Measurements from ENCODE around the gene NFATC2.
A peak's percentile ranks its signal among the peaks of the same experiment; 100 is the strongest.

NFATC2 gene

DNA sequence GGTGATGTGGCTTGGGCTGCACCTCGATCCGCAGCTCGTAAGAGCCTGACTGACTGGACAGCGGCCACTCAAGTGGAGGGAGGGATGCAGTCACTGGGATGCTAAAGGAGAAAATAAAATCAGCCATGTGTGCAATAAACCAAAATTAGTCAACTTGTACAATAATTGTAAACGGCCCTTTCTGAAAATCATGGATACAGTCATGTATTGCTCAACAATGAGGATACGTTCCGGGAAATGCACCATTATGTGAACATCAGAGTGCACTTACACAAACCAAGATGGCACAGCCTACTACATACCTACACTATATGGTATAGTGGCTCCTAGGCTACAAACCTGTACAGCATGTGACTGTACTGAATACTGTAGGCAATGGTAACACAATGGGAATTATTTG is 25.7 kb downstream of the NFATC2 start:
- DNase-seq (ENCODE audit: low read depth in 1 of 2, low spot score in 1 of 2): no peak

DNA sequence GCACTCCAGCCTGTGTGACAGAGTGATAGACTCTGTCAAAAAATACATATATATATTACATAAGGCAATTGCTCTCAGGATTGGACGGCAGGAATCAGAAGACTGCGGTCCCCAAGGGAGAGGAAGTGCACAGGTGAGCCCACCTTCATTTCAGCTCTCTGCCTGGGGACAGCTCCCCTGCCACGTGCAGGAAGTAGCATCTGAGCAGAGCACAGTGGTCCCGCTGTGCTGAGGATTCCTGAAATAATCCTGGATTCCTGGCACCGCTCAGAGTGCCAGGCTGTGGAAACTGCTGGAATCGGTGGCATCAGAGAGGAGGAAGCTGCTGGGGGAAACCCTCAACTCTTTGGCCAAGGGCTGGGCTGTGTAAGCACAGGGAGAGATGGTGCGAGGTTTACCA is 27.7 kb downstream of the NFATC2 start:
- no peak for DNase-seq (ENCODE audit: low read depth in 1 of 2, low spot score in 1 of 2)

DNA sequence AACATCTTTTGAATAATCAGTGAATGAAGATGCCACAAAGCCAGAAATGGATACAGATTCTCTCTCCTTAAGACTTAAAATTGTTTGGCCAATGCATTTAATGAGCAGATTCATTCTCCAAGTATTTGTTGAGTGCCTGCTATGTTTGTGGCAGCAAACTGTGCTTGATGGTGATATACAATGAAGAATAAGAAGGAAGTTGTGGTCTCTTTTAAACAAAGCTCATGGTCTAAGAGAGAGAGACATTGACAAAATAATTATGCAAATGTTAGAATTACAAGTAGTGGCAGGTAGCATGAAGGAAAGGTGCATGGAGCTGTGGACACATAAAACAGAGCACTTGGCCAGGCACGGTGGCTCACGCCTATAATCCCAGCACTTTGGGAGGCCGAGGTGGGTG is 28.3 kb downstream of the NFATC2 start:
- no peak for DNase-seq (ENCODE audit: low read depth in 1 of 2, low spot score in 1 of 2)

DNA sequence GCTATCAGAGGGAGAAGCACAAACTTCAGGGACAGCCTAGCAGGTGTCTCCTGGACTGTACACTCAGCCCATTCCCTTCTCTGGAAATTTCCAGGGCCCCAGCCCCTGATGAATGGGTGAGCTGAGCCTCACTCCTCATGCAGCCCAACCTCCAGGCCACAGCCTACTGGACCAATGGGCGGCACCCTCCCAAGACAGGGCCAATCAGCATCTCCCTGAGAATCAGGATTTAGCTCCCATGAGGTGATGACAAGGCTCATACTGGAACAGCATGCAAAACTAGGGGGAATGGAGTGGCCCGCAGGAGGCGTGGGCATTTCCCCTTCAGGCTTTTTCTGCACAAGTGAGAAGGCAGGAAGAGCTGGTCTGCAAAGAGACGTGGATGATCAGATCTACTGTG is 29.0 kb downstream of the NFATC2 start:
- DNase-seq (ENCODE audit: low read depth in 1 of 2, low spot score in 1 of 2): no peak

DNA sequence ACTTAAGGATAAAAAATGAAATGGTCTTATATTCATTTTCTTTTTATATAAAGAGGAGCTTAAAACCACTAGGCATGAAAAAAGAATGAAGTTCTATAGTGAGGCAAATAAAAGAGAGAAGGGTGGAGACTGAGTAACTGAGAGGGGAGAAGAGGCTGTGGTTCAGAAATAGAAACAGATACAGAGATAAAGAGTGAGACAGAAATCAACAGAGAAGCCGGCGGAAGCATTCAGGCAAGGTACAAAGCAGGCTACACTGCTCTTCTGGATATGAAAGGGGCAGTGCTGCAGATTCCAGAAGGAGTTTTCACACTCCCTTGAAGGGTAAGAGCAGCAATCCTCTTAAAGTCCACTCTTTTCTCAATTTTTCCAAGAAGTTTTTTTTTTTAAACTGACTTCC is 29.9 kb downstream of the NFATC2 start:
- no peak for DNase-seq (ENCODE audit: low read depth in 1 of 2, low spot score in 1 of 2)

DNA sequence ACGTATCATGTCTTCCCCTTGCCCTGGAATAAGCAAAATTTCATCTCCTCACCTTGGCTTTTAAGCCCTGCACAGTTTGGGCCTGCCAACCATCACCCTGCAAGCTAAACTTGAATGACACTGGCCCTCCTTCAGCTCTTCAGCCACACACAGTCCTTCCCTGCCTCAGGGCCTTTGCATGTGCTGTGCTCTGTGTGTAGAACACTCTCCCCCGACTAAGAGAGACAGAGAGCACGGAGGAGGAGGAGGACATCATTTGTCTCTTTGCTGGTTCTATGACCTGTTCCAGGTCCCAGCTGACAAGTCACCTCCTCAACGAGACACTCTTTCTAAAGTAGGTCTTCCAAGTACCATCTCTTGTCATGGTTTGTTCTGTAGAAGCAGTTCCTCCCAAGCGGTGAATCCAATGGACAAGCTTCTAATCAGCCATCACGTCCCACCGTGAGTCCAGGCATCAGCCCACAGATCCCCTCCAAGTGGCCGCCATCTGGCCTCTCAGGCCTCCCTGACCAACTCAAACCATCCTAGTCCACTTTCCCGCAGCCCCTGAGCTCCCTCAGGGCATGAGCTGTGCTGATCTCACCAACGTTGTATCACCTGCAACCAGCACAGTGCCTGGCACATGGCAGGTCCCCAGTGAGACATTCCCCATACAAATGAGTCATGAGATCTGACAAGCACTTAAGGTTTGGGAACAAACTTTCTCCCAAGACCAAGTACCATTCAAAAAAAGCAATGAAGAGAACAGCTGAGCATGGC is 30.5 kb downstream of the NFATC2 start:
- no peak for DNase-seq (ENCODE audit: low read depth in 1 of 2, low spot score in 1 of 2)

DNA sequence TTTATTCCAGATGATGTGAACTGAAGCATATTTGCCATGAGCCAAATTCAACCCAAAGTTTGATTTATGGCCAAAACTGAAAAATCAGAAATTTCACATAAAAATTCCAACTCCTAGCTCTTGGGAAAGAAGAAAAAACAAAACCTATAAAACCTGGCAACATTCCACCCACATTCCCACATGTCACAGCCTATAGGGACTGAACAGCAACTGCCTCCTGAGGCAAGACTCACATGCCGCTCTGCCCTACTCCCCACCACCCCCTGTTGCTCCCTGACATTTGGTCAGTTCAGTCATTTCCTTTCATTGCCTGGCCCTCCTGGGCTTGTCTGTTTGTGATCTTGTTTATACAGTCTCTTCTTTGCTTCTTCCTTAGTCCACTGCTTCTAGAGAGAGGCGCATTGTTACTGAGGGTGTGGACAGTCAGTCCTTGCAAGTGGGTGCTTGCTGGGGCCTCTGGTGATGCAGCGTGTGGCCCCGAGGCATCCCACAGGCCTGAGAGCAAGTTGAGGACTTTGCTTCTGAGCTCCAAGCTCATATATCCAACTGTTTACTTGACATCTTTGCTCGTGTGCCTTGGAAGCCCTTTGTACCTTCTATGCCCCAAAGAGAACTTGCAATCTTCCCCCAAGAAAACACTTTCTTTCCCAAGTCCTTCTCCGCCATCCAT is 31.4 kb downstream of the NFATC2 start:
- no peak for DNase-seq (ENCODE audit: low read depth in 1 of 2, low spot score in 1 of 2)

DNA sequence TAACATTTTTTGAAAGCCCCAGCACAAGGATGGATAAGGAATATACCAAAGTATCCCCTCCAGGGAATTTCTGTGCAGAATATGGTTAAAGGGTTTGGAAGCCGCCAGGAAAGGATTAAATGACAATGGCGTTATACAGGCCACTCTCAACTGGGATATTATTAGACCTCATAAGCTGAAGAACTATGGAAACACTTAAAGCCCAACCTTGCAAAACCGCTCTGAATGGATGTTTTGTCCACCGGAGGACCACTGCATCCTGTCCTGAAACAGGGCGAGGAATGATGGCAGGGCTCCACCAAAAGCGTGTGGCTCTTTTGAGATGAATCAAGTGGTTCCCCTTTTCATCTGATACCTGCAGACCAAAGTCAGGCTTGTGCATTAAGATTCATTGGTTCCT is 32.4 kb downstream of the NFATC2 start:
- no peak for DNase-seq (ENCODE audit: low read depth in 1 of 2, low spot score in 1 of 2)

DNA sequence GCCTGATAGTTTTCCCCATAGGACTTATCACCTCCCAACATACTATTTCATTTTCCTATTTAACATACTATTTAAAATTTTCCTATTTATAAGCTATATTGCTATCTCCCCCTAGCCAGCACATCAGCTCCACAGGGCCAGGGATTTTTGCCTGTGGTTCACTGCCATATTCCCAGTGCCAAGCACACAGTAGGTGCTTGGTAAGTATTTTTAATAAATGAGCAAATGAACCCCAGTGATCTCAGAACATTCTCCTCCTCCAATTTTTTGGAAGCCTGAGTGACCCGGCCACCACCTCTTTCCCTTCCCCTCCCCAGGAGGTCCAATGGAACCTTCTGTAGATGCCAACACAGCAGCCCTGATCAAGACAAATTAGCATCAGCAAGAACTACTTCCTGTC is 33.3 kb downstream of the NFATC2 start:
- no peak for DNase-seq (ENCODE audit: low read depth in 1 of 2, low spot score in 1 of 2)

DNA sequence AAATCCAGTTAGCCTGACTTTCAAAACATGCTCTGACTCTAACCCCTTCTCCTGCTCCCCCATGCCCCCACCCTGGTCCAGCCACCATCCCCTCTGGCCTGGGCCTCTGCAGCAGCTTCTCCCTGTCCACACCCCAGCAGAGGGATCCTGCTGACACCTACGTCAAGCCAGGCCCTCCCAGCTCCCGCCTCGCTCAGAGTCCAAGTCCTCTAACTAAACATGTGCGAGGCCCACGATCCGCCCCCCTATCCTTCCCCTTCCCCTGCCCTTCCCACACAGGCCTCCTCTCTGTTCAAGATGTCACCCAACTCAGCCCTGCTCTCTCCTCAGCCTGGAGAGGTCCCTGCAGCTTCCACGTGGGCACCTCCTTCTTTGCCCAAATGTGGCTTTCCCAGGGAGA is 33.7 kb downstream of the NFATC2 start:
- no peak for DNase-seq (ENCODE audit: low read depth in 1 of 2, low spot score in 1 of 2)

DNA sequence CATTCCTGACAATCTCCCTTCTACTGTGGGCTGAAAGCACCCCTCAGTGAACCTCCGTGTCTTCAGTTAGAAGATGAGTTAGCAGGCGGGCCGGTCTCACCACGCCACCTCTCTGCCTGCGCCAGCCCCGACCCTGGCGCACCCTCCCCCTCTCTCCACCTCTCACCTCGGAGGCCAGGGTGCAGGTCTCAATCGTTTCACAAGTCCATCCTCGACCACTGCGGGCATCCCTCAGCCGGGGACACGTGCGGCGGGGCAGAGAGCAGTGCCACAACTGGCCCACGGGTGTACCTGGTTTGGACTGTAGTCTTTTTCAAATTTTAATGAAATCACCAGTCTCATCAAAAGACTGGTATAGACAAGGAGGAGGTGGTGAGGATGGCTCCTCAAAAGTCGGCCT is 34.4 kb downstream of the NFATC2 start:
- no peak for DNase-seq (ENCODE audit: low read depth in 1 of 2, low spot score in 1 of 2)

DNA sequence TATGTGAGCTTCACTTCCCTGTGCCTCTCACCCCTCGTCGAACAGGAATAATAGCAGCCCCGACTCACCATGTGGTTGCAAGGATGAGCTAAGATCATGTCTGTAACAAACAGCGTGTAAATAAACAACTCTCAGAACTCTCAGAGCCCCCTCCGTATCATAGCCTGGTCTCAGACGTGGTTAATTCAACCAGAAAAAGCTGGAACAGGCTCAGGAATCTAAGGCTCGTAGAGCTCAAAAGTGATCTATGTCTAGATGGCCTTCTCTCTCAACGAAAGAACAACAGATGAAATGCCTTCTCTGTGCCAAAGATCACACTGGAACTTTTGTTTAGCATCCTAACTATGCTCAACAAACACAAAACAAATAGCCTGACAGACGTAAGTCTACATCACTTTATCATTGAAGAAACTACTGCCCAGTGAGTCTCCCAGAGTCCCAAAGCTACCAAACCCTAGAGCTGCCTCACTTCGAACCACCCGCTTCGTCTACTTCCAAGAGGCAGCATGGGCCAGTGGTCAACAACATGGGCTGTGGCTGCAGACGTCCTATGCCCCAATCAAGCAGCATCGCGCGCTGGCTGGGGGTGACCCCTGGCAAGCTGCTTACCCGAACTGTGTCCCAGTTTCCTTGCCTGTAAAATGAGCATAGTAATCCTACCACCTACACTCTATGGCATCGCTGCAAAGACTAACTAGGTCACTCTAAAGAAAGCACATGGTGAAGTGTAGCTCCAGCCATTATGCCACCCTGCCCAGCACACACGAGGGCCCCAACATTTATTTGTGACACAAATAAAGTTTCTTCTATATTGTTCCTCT is 35.1 kb downstream of the NFATC2 start:
- DNase-seq (ENCODE audit: low read depth in 1 of 2, low spot score in 1 of 2): no peak

DNA sequence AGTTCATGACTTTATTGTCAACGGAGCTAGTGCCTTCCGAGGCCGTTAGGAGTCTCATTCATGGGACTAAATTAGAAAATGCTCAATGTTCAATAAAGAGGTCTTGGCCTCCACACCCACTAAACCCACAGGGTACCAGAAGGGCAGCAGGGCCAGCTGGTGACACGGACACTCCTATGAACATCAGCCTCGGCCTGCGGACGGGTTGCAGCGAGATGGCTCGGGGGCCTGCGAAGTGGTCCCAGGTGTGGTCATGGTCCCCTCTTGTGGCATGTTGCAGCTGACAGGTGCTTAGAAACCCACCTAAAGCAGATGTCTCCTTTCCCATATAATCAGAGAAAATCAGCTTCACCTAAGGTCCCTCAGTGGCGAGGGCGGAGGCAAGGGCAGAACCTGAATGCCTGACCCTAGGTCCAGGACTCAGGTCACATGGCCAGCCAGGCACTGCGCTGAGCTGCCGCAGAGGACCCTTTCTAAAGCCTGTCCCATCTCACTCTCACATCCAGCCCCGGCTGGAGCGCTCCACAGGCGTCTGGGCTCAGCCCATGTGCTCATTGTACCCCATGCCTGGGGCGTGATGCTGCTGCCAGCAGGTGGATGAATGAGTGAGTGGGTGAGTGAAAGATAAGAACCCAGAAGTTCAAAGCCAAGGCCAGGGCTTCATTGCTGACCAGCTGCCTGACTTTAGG is 35.8 kb downstream of the NFATC2 start:
- DNase-seq (ENCODE audit: low read depth in 1 of 2, low spot score in 1 of 2): no peak

DNA sequence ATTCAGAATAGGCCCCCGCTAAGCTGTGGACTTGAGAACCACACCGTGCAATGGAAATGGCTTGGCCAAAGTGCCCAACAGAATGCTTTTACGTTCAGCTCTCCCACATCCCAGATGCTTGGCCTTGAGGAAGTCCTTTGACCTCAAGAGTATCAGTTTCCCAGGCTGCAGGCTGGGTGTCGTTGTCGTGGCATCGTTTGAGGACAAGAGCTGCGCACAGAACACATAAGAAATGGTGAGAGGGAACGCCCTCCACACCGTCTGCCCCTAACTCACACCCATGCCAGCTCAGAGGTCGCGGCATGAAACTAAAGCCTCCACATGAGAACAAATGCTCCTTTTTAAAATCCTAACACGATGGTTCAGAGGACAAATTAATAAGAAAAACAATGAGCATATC is 37.0 kb downstream of the NFATC2 start:
- DNase-seq (ENCODE audit: low read depth in 1 of 2, low spot score in 1 of 2): no peak

DNA sequence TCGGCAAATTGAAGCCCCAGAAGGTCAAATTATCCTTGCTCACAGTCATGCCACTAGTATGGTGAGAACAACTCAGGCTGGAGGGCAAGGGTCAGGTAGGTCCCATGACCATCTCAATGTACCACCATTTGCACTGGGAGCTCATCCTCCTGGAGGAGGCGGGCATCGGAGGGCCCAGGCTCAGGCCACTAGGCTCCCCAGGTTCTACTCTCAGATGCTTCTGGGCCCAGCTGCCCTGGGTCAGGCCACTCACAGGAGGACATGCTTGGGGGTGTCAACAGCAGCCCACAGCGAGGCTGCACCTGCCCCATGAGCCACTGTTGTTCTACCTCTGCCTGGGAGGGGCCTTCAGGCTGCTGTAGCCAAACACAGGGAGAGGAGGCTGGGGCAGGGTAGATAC is 39.1 kb downstream of the NFATC2 start:
- DNase-seq (ENCODE audit: low read depth in 1 of 2, low spot score in 1 of 2): no peak

DNA sequence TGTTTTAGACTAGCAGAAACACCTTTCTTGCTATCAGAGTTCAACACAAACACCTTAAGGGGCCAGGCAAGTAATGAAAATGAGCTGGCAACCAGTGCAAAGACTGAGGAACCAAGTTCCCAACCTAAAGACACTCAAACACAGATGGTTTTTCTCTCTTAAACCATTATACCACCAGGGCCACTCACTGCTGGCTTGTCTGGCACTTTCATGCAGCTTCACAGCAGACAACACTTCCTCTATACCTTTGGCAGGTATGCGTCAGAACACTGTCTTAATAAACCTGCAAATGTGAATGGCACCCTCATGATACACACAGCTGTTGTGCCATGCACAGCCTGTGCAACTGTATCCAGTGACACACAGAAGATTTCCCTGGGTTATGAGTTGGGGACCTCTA is 41.6 kb downstream of the NFATC2 start:
- DNase-seq (ENCODE audit: low read depth in 1 of 2, low spot score in 1 of 2): no peak

DNA sequence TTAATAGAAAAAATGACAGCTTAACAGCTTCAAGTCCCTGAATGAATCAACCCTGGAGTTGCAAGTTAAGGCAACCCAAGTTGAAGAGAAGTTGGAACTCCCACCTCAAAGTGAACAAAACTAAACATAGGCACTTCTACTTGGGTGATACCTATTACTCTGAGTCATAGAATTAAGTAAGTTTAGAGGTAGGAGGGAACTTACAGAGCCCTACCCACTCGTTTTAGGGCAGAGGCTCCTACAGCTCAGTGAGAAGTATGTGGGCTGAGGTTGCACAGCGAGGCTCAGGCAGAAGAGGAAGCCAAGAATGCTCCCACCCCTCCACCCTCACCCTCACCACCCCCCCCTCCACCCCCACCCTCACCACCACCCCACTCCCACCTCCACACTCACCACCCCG is 42.2 kb downstream of the NFATC2 start:
- no peak for DNase-seq (ENCODE audit: low read depth in 1 of 2, low spot score in 1 of 2)

DNA sequence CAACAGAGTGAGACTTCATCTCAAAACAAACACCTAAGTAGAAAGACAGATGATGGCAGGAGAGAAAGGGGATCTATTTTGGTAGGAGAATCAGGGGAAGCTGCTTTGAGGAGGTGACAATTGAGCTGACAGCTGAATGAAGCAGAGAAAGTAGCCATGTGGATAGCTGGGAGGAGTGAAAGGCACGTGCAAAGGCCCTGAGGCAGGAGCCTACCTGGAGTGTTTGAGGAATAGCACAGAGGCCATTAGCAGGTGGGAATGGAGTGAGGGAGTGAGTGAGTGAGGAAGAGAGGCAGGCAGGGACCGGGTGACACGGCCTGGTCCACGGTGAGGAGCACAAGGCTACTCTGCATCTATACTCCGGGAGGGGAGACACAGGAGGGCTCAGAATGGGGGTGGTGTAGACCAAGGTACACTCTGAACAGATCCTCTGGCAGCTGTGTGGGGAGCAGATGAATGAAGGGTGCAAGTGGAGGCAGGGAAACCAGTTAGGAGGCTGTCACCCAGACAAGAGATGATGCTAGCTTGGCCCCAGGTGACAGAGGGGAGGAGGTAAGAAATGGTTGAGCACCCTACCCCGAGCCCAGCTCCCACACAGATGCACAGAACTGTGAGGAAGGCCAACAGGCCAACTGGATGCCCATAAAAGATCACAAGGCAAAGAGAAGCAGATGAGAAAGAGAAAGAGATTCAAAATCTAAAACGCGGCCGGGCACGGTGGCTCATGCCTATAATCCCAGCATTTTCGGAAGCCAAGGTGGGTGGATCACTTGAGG is 43.6 kb downstream of the NFATC2 start:
- DNase-seq (ENCODE audit: low read depth in 1 of 2, low spot score in 1 of 2): no peak

DNA sequence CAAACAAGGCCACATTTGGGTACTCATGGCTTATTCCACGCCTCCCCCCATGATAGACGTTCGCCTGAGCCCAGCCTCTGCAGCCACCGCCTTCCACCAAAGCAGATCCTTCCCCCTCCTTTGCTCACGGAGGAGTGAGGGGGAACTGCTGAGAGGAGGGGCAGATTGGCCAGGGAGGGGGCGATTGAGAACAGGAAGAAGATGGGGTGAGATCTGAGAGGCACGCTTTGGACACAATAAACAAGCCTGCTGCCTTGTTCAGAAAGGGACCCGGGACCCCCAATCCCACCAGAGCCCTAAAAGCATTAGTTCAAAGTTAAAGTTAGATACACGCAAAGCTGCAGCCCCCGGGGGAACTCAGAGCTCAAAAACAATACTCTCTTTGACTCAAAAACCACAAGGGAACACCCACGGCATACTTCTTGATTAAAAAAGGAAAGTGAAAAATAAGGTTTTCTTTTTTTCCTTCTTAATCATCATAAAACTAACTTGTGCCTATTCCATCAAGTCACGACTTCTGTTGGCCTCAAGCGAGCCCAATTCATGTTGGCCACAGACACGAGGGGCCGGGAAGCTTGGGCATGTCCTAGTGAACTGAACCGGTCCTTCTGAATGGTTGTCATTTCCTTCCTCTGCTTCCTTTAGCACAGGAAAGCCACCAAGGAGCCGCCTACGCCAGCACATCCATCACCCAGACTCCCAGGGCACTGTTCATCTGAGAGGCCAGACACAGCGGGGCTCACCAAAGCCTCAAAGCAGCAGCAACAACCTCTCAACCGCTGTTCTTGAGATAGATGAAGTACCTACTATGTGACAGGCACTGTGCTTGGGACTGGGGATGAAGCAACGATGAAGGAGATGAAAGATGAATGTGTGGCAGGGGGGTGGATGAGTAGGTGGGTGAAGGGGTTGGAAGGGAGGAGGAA is 44.7 kb downstream of the NFATC2 start:
- DNase-seq (ENCODE audit: low read depth in 1 of 2, low spot score in 1 of 2): peak in 1 of 2 donors; percentile 30

DNA sequence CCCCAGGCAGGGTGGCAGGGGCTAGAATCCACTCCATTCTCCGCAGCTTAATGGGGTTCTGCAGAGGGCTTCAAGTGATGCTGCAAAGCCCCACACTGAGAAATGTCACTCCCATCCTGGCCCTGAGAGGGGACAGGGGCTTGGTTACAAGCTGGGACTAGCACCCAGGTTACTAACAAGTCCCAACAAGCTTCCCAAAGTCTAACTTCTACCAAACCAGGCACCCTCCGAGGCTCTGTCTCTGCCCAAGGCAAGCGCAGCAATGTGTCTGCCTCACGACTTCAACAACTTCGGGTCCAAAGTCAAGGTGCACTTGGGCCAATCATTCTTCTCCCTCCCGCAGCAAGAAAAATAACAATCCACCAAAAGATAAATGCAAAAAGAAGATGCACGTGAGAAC is 45.6 kb downstream of the NFATC2 start:
- no peak for DNase-seq (ENCODE audit: low read depth in 1 of 2, low spot score in 1 of 2)

Measured in stimulated activated CD4-positive, alpha-beta T cell treated with anti-CD3 and anti-CD28 coated beads, Interleukin-15, amount 100 ng/mL, for 1 hour (primary cell).